Mammary epithelial cell (primary cell): ENCODE data around the gene SRGAP2B.
"Not testable (repeated sequence)": the region's sequence is repeated elsewhere in the genome, so short reads cannot be mapped to it uniquely, and the experiment has no call there.

Source experiments
- EZH2 ChIP-seq: IDR thresholded peaks from 2 replicates; pipeline ENCODE4 v1.6.1; 2012; ENCODE audit warnings: low read length, inconsistent platforms, borderline replicate concordance
- TF ChIP-seq, protein P1 (sequence below), 2 donors: IDR thresholded peaks in 1 of 2; conservative IDR thresholded peaks in 1 of 2; 2 replicates each; pipeline ENCODE4 v1.5.1; 2011 to 2012; ENCODE audit warnings: inconsistent platforms in 2 of 2, low read length in 2 of 2, mild to moderate bottlenecking in 2 of 2, control low read depth in 1 of 2, low read depth in 1 of 2; ENCODE audit not compliant: insufficient read depth in 1 of 2; ENCODE audit errors: extremely low read depth in 1 of 2

- TF ChIP-seq, protein P1, sequence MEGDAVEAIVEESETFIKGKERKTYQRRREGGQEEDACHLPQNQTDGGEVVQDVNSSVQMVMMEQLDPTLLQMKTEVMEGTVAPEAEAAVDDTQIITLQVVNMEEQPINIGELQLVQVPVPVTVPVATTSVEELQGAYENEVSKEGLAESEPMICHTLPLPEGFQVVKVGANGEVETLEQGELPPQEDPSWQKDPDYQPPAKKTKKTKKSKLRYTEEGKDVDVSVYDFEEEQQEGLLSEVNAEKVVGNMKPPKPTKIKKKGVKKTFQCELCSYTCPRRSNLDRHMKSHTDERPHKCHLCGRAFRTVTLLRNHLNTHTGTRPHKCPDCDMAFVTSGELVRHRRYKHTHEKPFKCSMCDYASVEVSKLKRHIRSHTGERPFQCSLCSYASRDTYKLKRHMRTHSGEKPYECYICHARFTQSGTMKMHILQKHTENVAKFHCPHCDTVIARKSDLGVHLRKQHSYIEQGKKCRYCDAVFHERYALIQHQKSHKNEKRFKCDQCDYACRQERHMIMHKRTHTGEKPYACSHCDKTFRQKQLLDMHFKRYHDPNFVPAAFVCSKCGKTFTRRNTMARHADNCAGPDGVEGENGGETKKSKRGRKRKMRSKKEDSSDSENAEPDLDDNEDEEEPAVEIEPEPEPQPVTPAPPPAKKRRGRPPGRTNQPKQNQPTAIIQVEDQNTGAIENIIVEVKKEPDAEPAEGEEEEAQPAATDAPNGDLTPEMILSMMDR (conservative IDR thresholded peaks at IDR 0.05 in 1 of 2, IDR thresholded peaks at IDR 0.05 in 1 of 2; ENCODE audit: extremely low read depth in 1 of 2, insufficient read depth in 1 of 2, low read depth in 1 of 2, low read length in 2 of 2), result not testable (repeated sequence)
- not testable (repeated sequence) for TF ChIP-seq EZH2
Measured at GRCh38 chr1:145027251-145027650, 67.9 kb downstream of the SRGAP2B start.
